ENCODE results near the gene FOSB.
A peak's percentile ranks its signal among the peaks of the same experiment; 100 is the strongest.

- no peak for TF ChIP-seq CTCF (IDR thresholded peaks at IDR 0.05)
- TF ChIP-seq POLR2AphosphoS5 (IDR thresholded peaks at IDR 0.05) = peak; percentile 10 to 61
- no peak for TF ChIP-seq EP300 (IDR thresholded peaks at IDR 0.05)
- no peak for TF ChIP-seq POLR2A (IDR thresholded peaks at IDR 0.05; ENCODE audit: low read depth)
These were observed 43.4 kb upstream of the FOSB start for GRCh38 chr19:45424191-45425058.

Data from esophagus muscularis mucosa (tissue), 4 donors.